K562 (cell line): ENCODE measurements around the gene BRD3OS.

ENCODE experiments used
- ADNP ChIP-seq: fragments of 200-800 bp; sonication (Bioruptor generic); IDR thresholded peaks from 2 replicates; pipeline ENCODE4 v1.6.1; 2016; ENCODE audit warnings: missing genetic modification characterization, missing compliant biosample characterization
- CTCF ChIP-seq, 3 experiments: IDR thresholded peaks in 2 of 3; conservative IDR thresholded peaks in 1 of 3; 2 replicates each; pipeline ENCODE4 v1.5.1; 2011 to 2012; ENCODE audit warnings: low read length in 3 of 3, mild to moderate bottlenecking in 3 of 3, control low read depth in 2 of 3, improper control_type of control experiment in 1 of 3, inconsistent platforms in 1 of 3, low read depth in 1 of 3, mixed read lengths in 1 of 3, moderate library complexity in 1 of 3; ENCODE audit not compliant: insufficient read depth in 2 of 3
- EZH2 ChIP-seq: IDR thresholded peaks from 2 replicates; pipeline ENCODE4 v1.6.1; 2012; ENCODE audit warnings: low read depth, mild to moderate bottlenecking, inconsistent platforms, low read length, borderline replicate concordance
- HDAC1 ChIP-seq, 2 experiments: fragments of 450-650 bp; IDR thresholded peaks; 2 replicates each; pipeline ENCODE4 v1.6.1; 2016 to 2017; ENCODE audit warnings: inconsistent platforms in 1 of 2, mild to moderate bottlenecking in 1 of 2, moderate library complexity in 1 of 2
- L3MBTL2 ChIP-seq: fragments of 450-650 bp; IDR thresholded peaks from 2 replicates; pipeline ENCODE4 v1.6.1; 2016; ENCODE audit warnings: mild to moderate bottlenecking, moderate library complexity
- MLX ChIP-seq, 2 experiments: fragments of 450-650 bp in 1 of 2; sonication (generic) in 1 of 2; formaldehyde crosslinking; conservative IDR thresholded peaks; 2 replicates each; pipeline versions ENCODE4 v1.4.0 to v1.8.1; 2020 to 2022; ENCODE audit warnings: mild to moderate bottlenecking in 1 of 2, missing genetic modification reagents in 1 of 2
- MTF1 ChIP-seq: fragments of 250-450 bp; sonication (Bioruptor Pico); IDR thresholded peaks from 2 replicates; pipeline ENCODE4 v1.9.0; 2021; ENCODE audit warnings: moderate library complexity, mild to moderate bottlenecking, inconsistent platforms, borderline replicate concordance
- POLR2AphosphoS5 ChIP-seq: IDR thresholded peaks from 2 replicates; pipeline ENCODE4 v1.6.1; 2011; ENCODE audit warnings: mild to moderate bottlenecking, low read depth, low read length, moderate library complexity; ENCODE audit not compliant: control insufficient read depth, insufficient read depth
- PRPF4 ChIP-seq: fragments of 200-400 bp; formaldehyde crosslinking; IDR thresholded peaks from one replicate; pipeline ENCODE4 v1.6.1; 2017; ENCODE audit warnings: low read length, low read depth, mild to moderate bottlenecking; ENCODE audit not compliant: insufficient read depth, poor library complexity, severe bottlenecking
- SMC3 ChIP-seq: conservative IDR thresholded peaks from 2 replicates; pipeline ENCODE4 v1.6.1; 2011; ENCODE audit warnings: low read depth, low read length, improper control_type of control experiment; ENCODE audit not compliant: insufficient read depth
- SPI1 ChIP-seq: IDR thresholded peaks from 2 replicates; pipeline ENCODE4 v1.6.1; 2011; ENCODE audit warnings: low read depth, low read length, control low read depth, borderline replicate concordance
- ZNF324 ChIP-seq: fragments of 250-450 bp; sonication (Bioruptor Pico); IDR thresholded peaks from 2 replicates; pipeline ENCODE4 v1.4.0; 2020; ENCODE audit warnings: mild to moderate bottlenecking
- ZNF644 ChIP-seq: fragments of 200-800 bp; sonication (Bioruptor generic); IDR thresholded peaks from 2 replicates; pipeline ENCODE4 v1.6.1; 2016; ENCODE audit warnings: low read depth, missing genetic modification characterization, missing compliant biosample characterization
- TF ChIP-seq, protein P1 (sequence below): sonication (generic); formaldehyde crosslinking; IDR thresholded peaks from 2 replicates; pipeline ENCODE4 v1.8.0; 2022; ENCODE audit warnings: mild to moderate bottlenecking, low read depth, missing genetic modification reagents

- TF ChIP-seq MLX (CRISPR knock-in tag; conservative IDR thresholded peaks at IDR 0.05) (no peak), CTCF (IDR thresholded peaks at IDR 0.05 in 2 of 3, conservative IDR thresholded peaks at IDR 0.05 in 1 of 3; ENCODE audit: insufficient read depth in 2 of 3, low read depth in 1 of 3, low read length in 3 of 3) (peak; percentile 42 to 59 (median 52); a peak in 4 of 6 replicates), HDAC1 (IDR thresholded peaks at IDR 0.05) (peak in 1 of 2 experiments; percentile 57; a peak in 1 of 4 replicates), MTF1 (CRISPR knock-in tag) (no peak), SPI1 (0 out of 2 replicates have a peak, but pooled peaks have one; percentile 6), EZH2 (no peak), ZNF324 (CRISPR knock-in tag) (no peak), ZNF644 (tag) (no peak), SMC3 (no peak), L3MBTL2 (no peak), PRPF4 (no peak), ADNP (tag) (no peak), POLR2AphosphoS5 (0 out of 2 replicates have a peak, but pooled peaks have one; percentile 33)
- TF ChIP-seq, protein P1, sequence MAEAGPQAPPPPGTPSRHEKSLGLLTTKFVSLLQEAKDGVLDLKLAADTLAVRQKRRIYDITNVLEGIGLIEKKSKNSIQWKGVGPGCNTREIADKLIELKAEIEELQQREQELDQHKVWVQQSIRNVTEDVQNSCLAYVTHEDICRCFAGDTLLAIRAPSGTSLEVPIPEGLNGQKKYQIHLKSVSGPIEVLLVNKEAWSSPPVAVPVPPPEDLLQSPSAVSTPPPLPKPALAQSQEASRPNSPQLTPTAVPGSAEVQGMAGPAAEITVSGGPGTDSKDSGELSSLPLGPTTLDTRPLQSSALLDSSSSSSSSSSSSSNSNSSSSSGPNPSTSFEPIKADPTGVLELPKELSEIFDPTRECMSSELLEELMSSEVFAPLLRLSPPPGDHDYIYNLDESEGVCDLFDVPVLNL (CRISPR knock-in tag) = no peak
Observed at GRCh38 chr9:133992780-133993634, 32.3 kb upstream of the BRD3OS start.
